Loucy (cell line): ENCODE results near the gene PRRT4.

Experiments
- CTCF ChIP-seq: fragments of 200-600 bp; sonication (generic); conservative IDR thresholded peaks from 2 replicates; pipeline ENCODE4 v1.5.1; 2014; ENCODE audit warnings: mild to moderate bottlenecking, antibody characterized with exemption, low read length
- EZH2phosphoT487 ChIP-seq: fragments of 200-600 bp; IDR thresholded peaks from 2 replicates; pipeline ENCODE4 v1.6.1; 2018; ENCODE audit warnings: antibody characterized with exemption, mild to moderate bottlenecking, moderate library complexity, borderline replicate concordance

- no peak for TF ChIP-seq CTCF
- TF ChIP-seq EZH2phosphoT487: no peak
Measured at GRCh38 chr7:128407751-128408708, 46.5 kb upstream of the PRRT4 start.
